Fibroblast of mammary gland (primary cell): ENCODE measurements around the gene LANCL3.

Source experiments
- DNase-seq: peaks from one replicate; pipeline ENCODE4 v3.0.0-alpha.2; 2010; ENCODE audit warnings: low read depth
- H3K4me3 ChIP-seq: 2 replicates; pipeline ENCODE4 v1.5.1; 2011; ENCODE audit warnings: low read depth, mild to moderate bottlenecking, low read length, moderate library complexity; ENCODE audit not compliant: control insufficient read depth
- TF ChIP-seq, protein P1 (sequence below): conservative IDR thresholded peaks from 2 replicates; pipeline ENCODE4 v1.5.1; 2011; ENCODE audit warnings: low read depth, low read length, inconsistent platforms; ENCODE audit not compliant: control insufficient read depth, insufficient read depth

LANCL3 gene

DNA sequence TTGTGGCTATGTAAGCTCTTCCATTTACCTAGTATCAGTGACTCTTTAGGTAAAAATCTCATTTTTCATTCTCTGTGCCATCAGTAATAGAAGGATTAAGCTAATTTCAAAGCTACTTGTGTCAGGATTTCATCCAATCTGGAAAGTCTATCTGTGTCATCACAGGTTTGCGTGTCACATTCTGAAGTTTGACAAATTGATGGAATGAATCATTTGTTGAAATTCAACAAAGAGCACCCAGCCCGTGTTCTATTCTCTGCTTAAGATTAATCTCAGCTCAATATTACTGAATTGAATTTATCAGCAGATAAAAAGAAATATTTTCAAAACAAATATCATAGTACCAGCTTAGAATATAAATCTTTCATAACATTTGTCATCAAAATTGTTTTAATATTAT, 35.8 kb downstream of the LANCL3 start:
- no peak for DNase-seq
- no peak overlapping the region for H3K4me3 ChIP-seq
- TF ChIP-seq, protein P1, sequence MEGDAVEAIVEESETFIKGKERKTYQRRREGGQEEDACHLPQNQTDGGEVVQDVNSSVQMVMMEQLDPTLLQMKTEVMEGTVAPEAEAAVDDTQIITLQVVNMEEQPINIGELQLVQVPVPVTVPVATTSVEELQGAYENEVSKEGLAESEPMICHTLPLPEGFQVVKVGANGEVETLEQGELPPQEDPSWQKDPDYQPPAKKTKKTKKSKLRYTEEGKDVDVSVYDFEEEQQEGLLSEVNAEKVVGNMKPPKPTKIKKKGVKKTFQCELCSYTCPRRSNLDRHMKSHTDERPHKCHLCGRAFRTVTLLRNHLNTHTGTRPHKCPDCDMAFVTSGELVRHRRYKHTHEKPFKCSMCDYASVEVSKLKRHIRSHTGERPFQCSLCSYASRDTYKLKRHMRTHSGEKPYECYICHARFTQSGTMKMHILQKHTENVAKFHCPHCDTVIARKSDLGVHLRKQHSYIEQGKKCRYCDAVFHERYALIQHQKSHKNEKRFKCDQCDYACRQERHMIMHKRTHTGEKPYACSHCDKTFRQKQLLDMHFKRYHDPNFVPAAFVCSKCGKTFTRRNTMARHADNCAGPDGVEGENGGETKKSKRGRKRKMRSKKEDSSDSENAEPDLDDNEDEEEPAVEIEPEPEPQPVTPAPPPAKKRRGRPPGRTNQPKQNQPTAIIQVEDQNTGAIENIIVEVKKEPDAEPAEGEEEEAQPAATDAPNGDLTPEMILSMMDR = no peak

DNA sequence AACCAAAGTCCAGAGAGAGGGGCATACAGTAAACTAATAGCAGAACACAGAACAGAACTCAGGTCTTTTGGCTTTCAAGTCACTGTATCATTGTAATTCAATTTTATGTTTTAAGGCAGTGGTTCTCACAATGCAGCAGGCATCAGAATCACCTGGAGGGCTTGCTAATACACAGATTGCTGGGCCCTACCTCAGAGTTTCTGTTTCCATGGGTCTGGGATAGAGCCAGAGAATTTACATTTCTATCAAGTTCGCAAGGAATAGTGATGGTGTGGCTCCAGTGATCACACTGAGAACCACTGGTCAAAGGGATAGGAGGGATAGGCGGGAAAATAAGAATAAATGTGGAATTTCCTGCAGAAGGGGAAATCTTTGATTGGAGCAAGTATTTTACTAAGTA, 36.7 kb downstream of the LANCL3 start:
- TF ChIP-seq, protein P1 = no peak
- H3K4me3 ChIP-seq = no peak overlapping the region
- DNase-seq = no peak

DNA sequence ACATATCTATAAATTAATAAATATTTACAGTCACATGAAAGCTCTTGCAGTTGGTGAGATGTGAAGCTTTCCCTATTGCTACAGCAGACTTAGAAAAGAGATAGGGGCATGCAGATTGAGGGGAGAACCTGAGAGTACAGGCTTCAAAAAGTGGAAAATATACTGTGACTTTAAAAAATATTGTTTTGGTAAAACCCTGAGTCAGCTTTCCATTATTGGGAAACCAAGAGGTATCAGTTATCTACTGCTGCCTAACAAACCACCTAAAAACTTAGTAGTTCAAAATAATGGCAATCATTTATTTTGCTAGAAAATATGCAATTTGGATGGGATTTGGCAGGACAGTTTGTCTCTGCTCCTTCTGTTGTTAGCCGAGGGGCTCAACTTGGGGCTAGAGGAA, 38.3 kb downstream of the LANCL3 start:
- no peak overlapping the region for H3K4me3 ChIP-seq
- no peak for DNase-seq
- TF ChIP-seq, protein P1 = no peak

DNA sequence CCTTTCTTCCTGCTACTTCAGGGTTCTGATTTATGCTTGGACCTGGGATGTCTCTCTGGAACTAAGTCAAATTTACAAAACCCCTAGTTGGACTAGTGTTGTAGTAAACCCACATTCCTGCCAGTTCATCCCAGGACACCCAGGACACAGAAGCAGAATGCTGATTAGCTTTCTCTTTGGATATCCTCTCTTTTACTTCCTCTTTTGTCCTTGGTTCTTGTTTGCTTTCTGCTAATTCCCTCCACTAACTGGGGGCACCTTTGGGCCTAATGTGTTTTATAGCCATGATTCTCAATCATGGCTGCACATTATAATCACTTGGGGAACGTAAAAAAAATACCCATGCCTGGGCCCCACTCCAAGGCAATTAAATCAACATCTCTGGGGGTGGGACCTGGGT, 42.5 kb downstream of the LANCL3 start:
- H3K4me3 ChIP-seq = no peak overlapping the region
- TF ChIP-seq, protein P1 = no peak
- DNase-seq = no peak

DNA sequence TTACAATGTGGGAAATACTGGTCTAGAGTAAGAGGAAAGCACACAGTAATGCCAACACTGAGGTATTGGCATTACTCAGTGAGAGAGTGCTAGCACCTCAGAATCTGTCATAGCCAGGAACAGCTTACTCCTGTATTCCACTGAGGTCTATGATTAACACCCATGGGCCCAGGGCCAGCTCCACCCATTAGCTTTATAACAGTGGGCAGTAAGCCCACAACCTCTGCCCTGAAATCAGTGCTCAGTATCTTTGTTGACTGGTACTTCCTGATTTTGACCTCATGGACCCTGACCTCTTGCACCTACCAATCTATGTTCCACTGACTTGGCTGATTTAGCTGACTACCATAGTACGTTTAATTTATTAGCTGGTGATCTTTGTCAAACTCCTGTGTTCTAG, 56.1 kb downstream of the LANCL3 start:
- no peak for DNase-seq
- no peak overlapping the region for H3K4me3 ChIP-seq
- TF ChIP-seq, protein P1 = no peak

DNA sequence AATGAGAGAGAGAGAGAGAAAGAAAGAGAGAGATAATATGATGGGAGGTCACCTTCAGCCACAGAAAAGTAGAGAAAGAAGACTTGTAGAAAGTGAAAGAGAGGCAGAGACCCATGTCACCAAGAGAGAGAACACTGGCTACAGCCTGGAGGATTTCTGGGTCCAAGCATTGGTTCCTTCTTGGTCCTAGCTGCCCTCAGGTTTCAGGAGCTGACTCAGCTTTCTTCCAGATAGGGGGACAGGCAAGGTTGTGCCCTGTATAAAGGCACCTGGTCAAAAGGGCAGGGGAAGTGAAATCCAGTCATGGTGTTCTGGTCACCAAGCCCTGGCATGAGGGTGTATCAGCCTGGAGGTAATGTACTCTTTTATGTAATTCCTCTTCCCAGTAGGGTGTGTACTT, 66.6 kb downstream of the LANCL3 start:
- DNase-seq = no peak
- TF ChIP-seq, protein P1 = no peak
- no peak overlapping the region for H3K4me3 ChIP-seq

DNA sequence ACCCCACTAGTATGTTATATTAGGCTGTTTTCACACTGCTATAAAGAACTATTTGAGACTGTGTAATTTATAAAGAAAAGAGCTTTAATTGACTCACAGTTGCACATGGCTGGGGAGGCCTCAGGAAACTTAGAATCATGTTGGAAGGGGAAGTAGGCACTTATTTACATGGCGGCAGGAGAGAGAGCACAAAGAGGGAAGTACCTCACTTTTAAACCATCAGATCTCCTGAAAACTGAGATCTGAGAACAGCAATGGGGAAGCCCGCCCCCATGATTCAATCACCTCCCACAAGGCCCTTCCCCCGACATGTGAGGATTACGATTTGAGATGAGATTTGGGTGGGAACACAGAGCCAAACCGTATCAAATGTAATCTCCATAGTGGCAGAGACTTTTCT, 68.7 kb downstream of the LANCL3 start:
- no peak for DNase-seq
- no peak overlapping the region for H3K4me3 ChIP-seq
- TF ChIP-seq, protein P1 = no peak
